BLaER1 treated with 17β-estradiol and CSF1 and Interleukin-3, amounts not matched to agents 10 nM and 100 nM (cell line): ENCODE results near the gene GPATCH8.
"Not testable (repeated sequence)": the region's sequence is repeated elsewhere in the genome, so short reads cannot be mapped to it uniquely, and the experiment has no call there.

Experiments
- H3K27ac ChIP-seq, 11 experiments: shearing (Covaris generic); formaldehyde crosslinking; 2 replicates each; pipeline ENCODE4 v1.8.1; 2022
- H3K27me3 ChIP-seq, 11 experiments: shearing (Covaris generic); formaldehyde crosslinking; 2 replicates each; pipeline ENCODE4 v1.8.1; 2022
- H3K36me3 ChIP-seq, 11 experiments: shearing (Covaris generic); formaldehyde crosslinking; 2 replicates each; pipeline ENCODE4 v1.8.1; 2022
- H3K4me1 ChIP-seq, 10 experiments: shearing (Covaris generic); formaldehyde crosslinking; 2 replicates each; pipeline ENCODE4 v1.8.1; 2022
- H3K4me2 ChIP-seq, 11 experiments: shearing (Covaris generic); formaldehyde crosslinking; 2 replicates each; pipeline ENCODE4 v1.8.1; 2022
- H3K4me3 ChIP-seq, 10 experiments: shearing (Covaris generic); formaldehyde crosslinking; 2 replicates each; pipeline ENCODE4 v1.8.1; 2022
- H3K9ac ChIP-seq, 11 experiments: shearing (Covaris generic); formaldehyde crosslinking; 2 replicates each; pipeline ENCODE4 v1.8.1; 2022
- H3K9me3 ChIP-seq, 11 experiments: shearing (Covaris generic); formaldehyde crosslinking; replicated peaks in 1 of 11; 2 replicates each; pipeline ENCODE4 v1.8.1; 2022
- H4K20me1 ChIP-seq, 11 experiments: shearing (Covaris generic); formaldehyde crosslinking; 2 replicates each; pipeline ENCODE4 v1.8.1; 2022
- Cebpa-rat ChIP-seq, 11 experiments: shearing (Covaris generic); IDR thresholded peaks; 2 replicates each; pipeline ENCODE4 v1.8.1; 2022

The GPATCH8 gene

DNA sequence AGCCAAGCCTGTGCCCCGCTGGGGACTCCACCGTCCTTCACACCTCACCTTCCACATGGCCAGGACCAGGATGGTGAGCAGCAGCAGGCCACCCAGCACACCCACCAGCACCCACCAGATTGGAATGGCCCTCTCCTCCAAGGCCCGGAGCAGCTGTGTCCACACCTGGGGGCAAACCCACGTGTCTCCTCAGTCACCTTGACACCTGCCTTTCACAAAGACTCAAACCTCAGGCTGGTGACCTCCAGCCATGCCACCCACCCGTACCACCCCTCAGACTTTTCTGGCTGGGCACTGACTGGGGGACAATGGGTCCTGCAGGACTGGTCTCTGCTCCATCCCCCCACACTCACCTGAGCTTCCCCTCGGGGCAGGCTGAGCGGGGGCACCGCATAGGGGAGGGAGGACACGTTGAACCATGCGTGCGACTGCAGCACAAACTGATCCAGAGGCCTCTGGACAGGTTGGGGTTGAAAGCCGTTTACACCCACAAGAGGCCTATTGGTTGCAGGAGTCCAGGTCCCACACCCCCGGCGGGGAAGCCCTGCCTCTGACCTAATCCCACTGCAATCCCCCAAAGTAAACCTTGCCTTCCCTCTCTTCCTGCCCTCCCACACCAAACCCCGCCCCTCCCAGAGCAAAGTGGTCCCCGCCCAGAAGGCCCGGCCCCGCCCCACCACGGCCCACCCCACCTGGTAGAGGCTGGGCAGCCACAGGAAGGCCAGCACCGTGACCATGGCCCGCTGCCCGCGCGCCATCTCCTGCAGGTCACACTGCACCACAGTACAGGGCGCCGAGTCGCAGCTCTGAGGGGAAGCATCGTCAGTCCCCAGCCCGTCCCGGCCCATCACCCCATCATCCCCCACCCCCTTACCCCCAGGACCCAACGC, 128.7 kb downstream of the GPATCH8 start:
- peak overlapping the region in 9 of 11 experiments; percentile 25 to 66 (median 56); a peak in 18 of 22 replicates for H3K4me2 ChIP-seq
- TF ChIP-seq Cebpa-rat (IDR thresholded peaks at IDR 0.05) = no peak
- H3K27me3 ChIP-seq = no peaks in the 10 kb centered on the region
- no peaks in the 10 kb centered on the region for H4K20me1 ChIP-seq
- peaks cover 0 to 18% (median 8%) of the 10 kb centered on the region in 10 experiments; a peak in 16 of 20 replicates for H3K4me1 ChIP-seq
- H3K36me3 ChIP-seq = no peaks in the 10 kb centered on the region
- H3K4me3 ChIP-seq = no peak overlapping the region
- H3K9me3 ChIP-seq = peaks cover 0 to 1% (median 0%) of the 10 kb centered on the region in 11 experiments; a peak in 1 of 22 replicates
- H3K9ac ChIP-seq = no peak overlapping the region
- no peak overlapping the region for H3K27ac ChIP-seq

- Histone ChIP-seq H3K9ac (no peak overlapping the region), H3K36me3 (no peaks in the 10 kb centered on the region), H3K27ac (no peak overlapping the region), H3K9me3 (peaks cover 0 to 5% (median 0%) of the 10 kb centered on the region in 11 experiments; a peak in 1 of 22 replicates), H3K4me3 (no peak overlapping the region), H4K20me1 (no peaks in the 10 kb centered on the region), H3K4me1 (peaks cover 0 to 18% (median 8%) of the 10 kb centered on the region in 10 experiments; a peak in 16 of 20 replicates), H3K27me3 (no peaks in the 10 kb centered on the region), H3K4me2 (no peak overlapping the region)
- TF ChIP-seq Cebpa-rat (IDR thresholded peaks at IDR 0.05) = no peak
These were observed 131.2 kb downstream of the GPATCH8 start for GRCh38 chr17:44372036-44372435.

GRCh38 chr17:44369414-44370023, 133.7 kb downstream of the GPATCH8 start:
- H3K4me3 ChIP-seq, H3K27ac ChIP-seq, H3K4me2 ChIP-seq, H3K36me3 ChIP-seq, H3K4me1 ChIP-seq, H3K9ac ChIP-seq, H3K9me3 ChIP-seq, H4K20me1 ChIP-seq, H3K27me3 ChIP-seq: not testable (repeated sequence)

- H3K9me3 ChIP-seq, H3K27ac ChIP-seq, H3K4me3 ChIP-seq, H3K27me3 ChIP-seq, H3K36me3 ChIP-seq, H3K4me2 ChIP-seq, H3K9ac ChIP-seq, H4K20me1 ChIP-seq, H3K4me1 ChIP-seq: not testable (repeated sequence)
These were observed 134.6 kb downstream of the GPATCH8 start for GRCh38 chr17:44368391-44369243.

GRCh38 chr17:44367231-44367979, 135.8 kb downstream of the GPATCH8 start:
- Histone ChIP-seq H3K4me2 (no peak overlapping the region), H3K36me3 (no peaks in the 10 kb centered on the region), H3K27ac (no peak overlapping the region), H3K27me3 (no peaks in the 10 kb centered on the region), H3K4me3 (no peak overlapping the region), H3K9me3 (peaks cover 0 to 5% (median 0%) of the 10 kb centered on the region in 11 experiments; a peak in 1 of 22 replicates), H3K9ac (no peak overlapping the region), H4K20me1 (peaks cover 0 to 6% (median 0%) of the 10 kb centered on the region in 11 experiments; a peak in 1 of 22 replicates), H3K4me1 (peaks cover 4 to 9% (median 6%) of the 10 kb centered on the region in 10 experiments; a peak in 18 of 20 replicates)
- TF ChIP-seq Cebpa-rat (IDR thresholded peaks at IDR 0.05) = no peak

DNA sequence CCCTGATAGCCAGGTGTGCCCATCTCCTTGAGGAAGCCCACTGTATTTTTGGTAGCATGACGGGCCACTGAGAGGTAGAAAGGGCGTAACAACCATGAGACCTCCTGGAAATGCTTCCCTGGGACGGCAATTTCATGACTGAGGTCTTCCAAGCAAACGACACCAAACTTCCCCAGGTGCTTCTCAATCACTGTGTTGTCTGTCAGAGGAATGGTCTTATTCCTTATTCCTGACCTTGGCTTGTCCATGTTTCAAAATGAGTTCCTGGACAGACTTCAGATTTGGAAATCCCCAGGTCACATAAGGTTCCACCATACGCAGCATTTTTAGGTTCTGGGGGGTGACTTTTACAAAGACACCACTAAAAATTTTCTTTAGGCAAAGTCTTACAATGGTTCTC, 138.2 kb downstream of the GPATCH8 start:
- H3K27me3 ChIP-seq, H3K9ac ChIP-seq, H3K4me2 ChIP-seq, H3K27ac ChIP-seq, H3K4me3 ChIP-seq, H3K36me3 ChIP-seq, H3K9me3 ChIP-seq: not testable (repeated sequence)
- H4K20me1 ChIP-seq = peaks cover 0 to 30% (median 16%) of the 10 kb centered on the region in 11 experiments; a peak in 13 of 22 replicates
- H3K4me1 ChIP-seq = peaks cover 19 to 33% (median 29%) of the 10 kb centered on the region in 10 experiments; a peak in 19 of 20 replicates

- Histone ChIP-seq H3K9me3 (no peaks in the 10 kb centered on the region), H3K36me3 (no peaks in the 10 kb centered on the region), H3K27ac (peak within 1 kb of the TSS in 10 of 11 experiments; percentile 52 to 84 (median 78); a peak in 19 of 22 replicates), H3K4me3 (peak within 1 kb of the TSS; percentile 79 to 91 (median 83)), H3K27me3 (no peaks in the 10 kb centered on the region), H3K4me1 (peaks cover 19 to 44% (median 38%) of the 10 kb centered on the region in 10 experiments; a peak in 19 of 20 replicates), H3K9ac (peak within 1 kb of the TSS; percentile 82 to 90 (median 88)), H3K4me2 (peak within 1 kb of the TSS; percentile 88 to 97 (median 92)), H4K20me1 (peaks cover 0 to 40% (median 20%) of the 10 kb centered on the region in 11 experiments; a peak in 14 of 22 replicates)
- TF ChIP-seq Cebpa-rat (IDR thresholded peaks at IDR 0.05) = no peak
These were observed 139.5 kb downstream of the GPATCH8 start, which contains the start of gene FAM171A2 for GRCh38 chr17:44363613-44364159. Gene FAM171A2, minus strand, starts transcription at chr17:44363853. Its CDS starts 139 bp downstream, at chr17:44363714.
